ENCODE data around the gene IRX3.

Gene IRX3

DNA sequence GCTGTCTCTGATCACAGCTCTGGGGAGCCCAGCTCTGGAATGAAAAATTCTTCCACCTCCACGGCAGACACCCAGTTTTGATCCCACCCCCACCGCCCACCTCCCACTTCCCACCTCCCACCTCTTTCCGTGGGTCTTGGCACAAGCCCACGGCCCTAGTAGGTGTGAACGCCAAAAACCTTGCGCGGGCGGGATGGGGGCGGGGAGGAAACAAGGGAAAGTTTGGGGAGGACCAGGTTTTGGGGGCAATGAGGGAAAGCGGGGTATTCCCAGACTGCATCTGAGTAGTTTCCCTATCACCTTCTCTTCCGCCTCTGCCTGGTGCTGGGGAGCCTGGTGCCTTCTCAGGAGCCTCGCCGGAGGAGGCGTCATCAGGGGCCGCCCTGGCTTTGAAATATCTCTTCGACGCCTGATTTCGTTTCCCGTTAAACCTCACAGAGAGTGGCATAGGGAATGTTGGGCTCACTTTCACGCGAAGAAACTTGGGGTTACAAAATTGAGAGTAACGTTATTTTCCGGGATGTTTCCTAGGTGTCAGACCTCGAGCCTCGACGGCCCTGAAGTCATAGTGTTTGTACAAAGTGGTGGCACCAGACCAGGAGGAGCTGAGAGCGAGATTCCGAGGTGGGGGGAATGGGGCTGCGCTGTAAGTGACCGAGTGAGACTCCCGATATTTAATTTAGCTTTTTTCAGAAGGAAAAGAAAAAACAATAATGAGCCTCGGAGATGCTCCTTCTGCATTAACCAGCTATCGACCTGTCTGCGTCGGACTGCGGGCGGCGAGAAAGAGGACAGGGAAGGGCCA lies 1.6 kb upstream of the IRX3 start:
- TF ChIP-seq, protein P1, sequence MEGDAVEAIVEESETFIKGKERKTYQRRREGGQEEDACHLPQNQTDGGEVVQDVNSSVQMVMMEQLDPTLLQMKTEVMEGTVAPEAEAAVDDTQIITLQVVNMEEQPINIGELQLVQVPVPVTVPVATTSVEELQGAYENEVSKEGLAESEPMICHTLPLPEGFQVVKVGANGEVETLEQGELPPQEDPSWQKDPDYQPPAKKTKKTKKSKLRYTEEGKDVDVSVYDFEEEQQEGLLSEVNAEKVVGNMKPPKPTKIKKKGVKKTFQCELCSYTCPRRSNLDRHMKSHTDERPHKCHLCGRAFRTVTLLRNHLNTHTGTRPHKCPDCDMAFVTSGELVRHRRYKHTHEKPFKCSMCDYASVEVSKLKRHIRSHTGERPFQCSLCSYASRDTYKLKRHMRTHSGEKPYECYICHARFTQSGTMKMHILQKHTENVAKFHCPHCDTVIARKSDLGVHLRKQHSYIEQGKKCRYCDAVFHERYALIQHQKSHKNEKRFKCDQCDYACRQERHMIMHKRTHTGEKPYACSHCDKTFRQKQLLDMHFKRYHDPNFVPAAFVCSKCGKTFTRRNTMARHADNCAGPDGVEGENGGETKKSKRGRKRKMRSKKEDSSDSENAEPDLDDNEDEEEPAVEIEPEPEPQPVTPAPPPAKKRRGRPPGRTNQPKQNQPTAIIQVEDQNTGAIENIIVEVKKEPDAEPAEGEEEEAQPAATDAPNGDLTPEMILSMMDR (conservative IDR thresholded peaks at IDR 0.05; ENCODE audit: low read depth, low read length), result no peak
- H3K4me3 ChIP-seq (ENCODE audit: low read length), result no peak overlapping the region
- DNase-seq (ENCODE audit: low read depth), result no peak

DNA sequence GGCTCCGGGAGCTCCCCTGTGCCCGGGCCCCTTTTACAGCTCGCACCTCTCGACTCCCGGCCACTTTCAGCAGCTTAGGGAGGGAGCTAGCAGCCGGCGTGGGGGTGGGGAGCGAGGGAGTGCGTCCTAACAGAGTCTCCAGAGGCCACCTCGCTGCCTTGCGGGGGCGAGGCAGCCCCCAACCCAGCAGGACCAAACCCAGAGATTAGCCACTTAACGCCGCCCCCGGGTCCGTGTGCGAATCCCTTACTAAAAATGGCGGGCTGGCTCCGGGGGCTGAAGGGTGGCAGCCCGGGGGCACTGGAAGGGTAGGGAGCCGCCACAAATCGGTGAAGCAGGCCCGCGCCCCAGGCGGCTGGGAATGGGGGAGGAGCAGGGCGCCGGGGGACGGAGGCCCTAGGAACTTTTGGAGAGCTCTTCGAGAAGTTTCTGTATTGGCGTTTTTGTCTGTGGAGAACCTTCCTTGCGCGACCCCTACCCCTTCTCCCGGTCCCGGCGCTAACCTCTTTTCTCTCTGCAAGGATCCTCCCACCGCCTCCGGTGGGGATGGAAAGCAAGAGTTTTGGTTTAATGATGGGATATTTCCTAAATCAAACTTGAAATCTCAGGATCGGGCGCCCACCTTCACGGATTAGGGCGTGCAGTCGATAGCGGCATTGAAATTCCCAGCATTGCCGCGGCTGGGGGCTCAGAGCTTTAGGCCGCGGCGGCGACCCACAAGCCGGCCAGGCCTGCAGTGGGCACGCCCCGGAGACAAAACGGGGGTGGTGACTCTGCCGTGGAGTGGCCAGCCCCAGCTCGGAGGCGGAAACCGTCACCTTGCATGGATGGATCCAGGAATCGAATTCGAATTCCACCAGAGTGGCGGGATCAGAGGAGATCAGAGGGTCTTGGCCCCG lies 793 bp upstream of the IRX3 start:
- DNase-seq (ENCODE audit: low read depth), result no peak
- TF ChIP-seq, protein P1 (conservative IDR thresholded peaks at IDR 0.05; ENCODE audit: low read depth, low read length), result no peak
- H3K4me3 ChIP-seq (ENCODE audit: low read length), result peak overlapping the region; percentile 39

- H3K4me3 ChIP-seq (ENCODE audit: low read length), result peak overlapping the region; percentile 59
- TF ChIP-seq, protein P1 (conservative IDR thresholded peaks at IDR 0.05; ENCODE audit: low read depth, low read length), result no peak
- DNase-seq (ENCODE audit: low read depth), result no peak
Measured at GRCh38 chr16:54286090-54286365, 559 bp downstream of the IRX3 start.

DNA sequence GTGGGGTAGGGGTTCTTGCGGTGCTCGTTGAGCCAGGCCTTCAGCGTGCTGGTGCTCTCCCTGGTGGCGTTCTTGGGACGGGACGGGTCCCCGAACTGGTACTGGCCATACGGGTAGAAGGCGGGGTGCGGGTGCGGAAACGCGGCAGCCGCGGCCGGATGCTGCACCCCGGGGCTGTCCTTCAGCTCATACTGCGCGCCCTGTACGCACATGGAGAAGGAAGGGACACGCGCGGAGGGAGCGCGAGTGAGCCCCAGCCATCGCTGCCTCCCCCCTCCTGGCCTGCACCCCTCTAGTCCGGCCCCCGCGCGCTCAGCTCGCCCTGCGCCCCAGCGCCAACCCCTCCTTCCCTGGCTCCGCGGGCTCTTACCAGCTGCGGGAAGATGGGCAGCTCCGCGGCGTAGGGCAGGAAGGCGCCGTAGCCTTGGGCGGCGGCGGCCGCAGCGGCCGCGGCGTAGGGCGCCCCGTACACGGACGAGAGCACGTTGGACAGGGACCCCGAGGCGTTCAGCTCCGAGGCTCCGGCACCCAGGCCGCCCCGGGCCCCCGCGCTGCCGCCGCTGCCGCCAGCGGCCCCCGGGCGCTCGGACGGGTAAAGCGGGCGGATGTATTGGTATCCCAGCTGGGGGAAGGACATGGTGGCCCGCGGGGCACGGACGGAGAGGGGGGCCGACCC lies 1.0 kb downstream of the IRX3 start:
- peak overlapping the region; percentile 24 for H3K4me3 ChIP-seq (ENCODE audit: low read length)
- no peak for DNase-seq (ENCODE audit: low read depth)
- TF ChIP-seq, protein P1 (conservative IDR thresholded peaks at IDR 0.05; ENCODE audit: low read depth, low read length), result no peak

GRCh38 chr16:54284931-54285413 lies 1.6 kb downstream of the IRX3 start:
- TF ChIP-seq, protein P1 (conservative IDR thresholded peaks at IDR 0.05; ENCODE audit: low read depth, low read length), result no peak
- DNase-seq (ENCODE audit: low read depth), result no peak
- H3K4me3 ChIP-seq (ENCODE audit: low read length), result peak overlapping the region; percentile 24

- TF ChIP-seq, protein P1 (conservative IDR thresholded peaks at IDR 0.05; ENCODE audit: low read depth, low read length), result no peak
- DNase-seq (ENCODE audit: low read depth), result no peak
- H3K4me3 ChIP-seq (ENCODE audit: low read length), result peak overlapping the region; percentile 22
Measured at GRCh38 chr16:54284319-54284930, 2.2 kb downstream of the IRX3 start.
